Left renal pelvis (tissue), 4 donors: ENCODE results near the gene PTPN3. TPM values are rescaled to one million over a fixed set of nuclear protein-coding genes. Genes with fewer than 3 reads are reported as not detected.

Source experiments
- DNase-seq, 4 donors: peaks; one replicate each; pipeline ENCODE4 v3.0.0-alpha.2; 2013; ENCODE audit warnings: low read depth in 4 of 4, low spot score in 3 of 4
- polyA plus RNA-seq, 4 donors: library from polyadenylated mRNA; unstranded; fragments of 120-200 nt; gene quantifications; one replicate each; pipeline ENCODE4 v1.2.1, GENCODE V29; 2013; ENCODE audit not compliant: insufficient read length in 4 of 4

Gene PTPN3
- polyA plus RNA-seq, 4 donors: 3.2 to 56.4 (median 51.1) TPM

DNA sequence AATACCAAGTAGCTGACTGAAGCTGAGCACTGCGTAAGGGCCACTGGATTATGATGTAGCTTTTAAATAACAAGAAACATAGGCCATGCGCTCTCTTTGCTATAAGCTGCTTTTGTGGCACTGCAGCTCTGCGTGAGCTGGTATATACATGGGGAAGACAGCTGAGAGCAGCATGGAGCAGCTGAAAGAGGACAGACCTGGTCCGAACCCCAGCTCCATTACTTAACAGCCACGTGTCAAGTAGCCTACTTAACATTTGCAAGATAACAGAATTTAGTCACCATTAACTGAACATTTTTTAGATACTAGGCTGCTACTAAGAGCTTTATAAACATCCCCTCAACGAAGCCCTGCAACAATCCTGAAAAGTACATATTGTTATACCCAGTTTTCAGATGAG lies 69.3 kb downstream of the PTPN3 start:
- no peak for DNase-seq

DNA sequence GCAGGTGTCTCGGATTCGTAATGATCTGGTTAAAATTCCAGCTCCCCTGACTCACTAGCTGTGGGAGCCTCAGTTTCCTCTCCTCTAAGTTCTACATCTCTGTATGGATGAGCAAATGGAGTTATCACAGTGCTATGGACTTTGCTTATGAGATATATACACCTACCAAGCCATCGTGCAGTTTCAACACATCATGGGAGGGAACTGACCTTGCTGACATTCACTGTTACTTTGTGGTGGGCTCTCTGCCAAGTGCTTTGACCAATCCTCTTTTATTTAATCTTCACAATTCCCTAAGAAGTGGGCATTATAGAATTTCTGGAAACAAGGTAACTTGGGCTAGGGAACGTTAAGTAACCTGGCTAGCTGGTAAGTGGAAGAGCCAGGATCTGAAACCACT lies 70.2 kb downstream of the PTPN3 start:
- no peak for DNase-seq

- no peak for DNase-seq
Measured at GRCh38 chr9:109426626-109427402, 71.3 kb downstream of the PTPN3 start.

DNA sequence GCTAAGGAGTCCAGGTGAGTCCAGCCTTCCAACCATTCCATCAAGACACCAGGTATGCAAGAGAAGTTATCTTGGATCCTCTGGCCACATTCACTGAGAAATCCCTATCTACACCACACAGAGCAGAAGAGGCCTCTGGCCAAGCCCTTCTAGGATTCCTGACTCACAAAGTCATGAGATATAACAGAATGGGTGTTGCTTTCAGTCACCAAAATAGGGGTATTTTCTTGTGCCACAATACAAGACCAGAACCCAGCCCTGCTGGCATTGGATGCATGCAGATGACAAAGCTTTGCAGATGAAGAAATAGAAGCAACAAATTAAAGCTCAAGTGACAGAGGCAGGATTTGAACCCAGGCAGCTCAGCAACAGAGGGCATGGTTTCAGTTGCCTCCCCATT lies 73.5 kb downstream of the PTPN3 start:
- DNase-seq: no peak

GRCh38 chr9:109423877-109424276 lies 74.2 kb downstream of the PTPN3 start:
- no peak for DNase-seq

- DNase-seq: no peak
Measured at GRCh38 chr9:109422641-109423040, 75.5 kb downstream of the PTPN3 start.

GRCh38 chr9:109421026-109421970 lies 76.8 kb downstream of the PTPN3 start:
- no peak for DNase-seq

DNA sequence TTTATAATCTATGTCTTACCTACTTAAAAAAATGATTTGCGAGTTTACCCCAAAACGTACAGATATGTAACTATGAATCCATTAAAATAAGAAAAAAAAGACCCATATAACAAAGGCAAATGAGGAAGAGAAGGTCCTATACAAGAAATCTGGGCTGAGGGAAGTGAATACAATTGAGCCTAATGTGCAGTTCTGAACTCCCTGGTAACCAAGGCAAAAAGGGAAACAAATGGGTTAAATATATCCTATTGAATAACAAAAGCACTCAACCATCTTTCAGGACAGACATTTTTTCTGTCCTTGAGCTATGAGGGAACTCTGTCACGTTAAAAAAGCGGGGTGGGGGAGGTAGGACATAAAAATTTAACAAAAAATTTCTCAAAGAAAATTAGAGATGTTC lies 78.6 kb downstream of the PTPN3 start:
- no peak for DNase-seq

DNA sequence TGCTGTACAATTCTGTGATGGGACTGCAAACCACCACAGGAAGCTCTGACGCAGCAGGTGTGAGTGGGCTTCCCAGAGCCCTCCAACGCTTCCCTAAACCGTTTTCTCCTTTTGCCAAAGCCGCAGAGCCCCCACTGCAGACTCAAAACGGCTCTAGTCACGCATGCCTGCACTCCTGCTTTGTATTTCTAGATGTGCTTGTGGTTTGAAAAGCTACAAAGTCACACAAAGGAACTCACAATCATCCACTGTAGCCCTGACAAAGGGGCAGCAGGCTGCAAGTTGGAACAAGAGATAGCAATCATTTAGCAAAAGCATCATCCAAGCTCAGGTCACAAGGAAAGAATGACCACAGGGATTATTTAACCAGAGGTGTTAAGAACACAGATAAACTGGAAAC lies 79.3 kb downstream of the PTPN3 start:
- no peak for DNase-seq

- no peak for DNase-seq
Measured at GRCh38 chr9:109417585-109418544, 80.2 kb downstream of the PTPN3 start.

DNA sequence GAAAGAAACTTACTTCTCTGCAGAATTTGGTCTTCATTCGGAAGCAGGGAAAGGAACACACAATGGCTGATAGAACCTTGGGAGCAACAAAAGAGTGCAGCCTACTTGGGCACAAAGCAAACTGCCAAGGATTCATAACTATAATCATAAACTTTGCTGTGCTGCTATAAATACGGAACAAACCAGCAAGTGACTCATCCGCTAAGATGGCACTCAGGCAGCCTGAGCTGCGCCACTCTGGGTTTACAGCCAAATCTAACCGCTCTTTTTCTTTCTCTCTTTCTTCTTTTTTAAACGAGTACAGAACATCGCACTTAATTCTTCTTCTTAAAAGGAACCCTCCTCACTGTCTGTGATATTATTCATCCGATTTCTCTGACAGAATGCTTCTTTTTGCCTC lies 81.1 kb downstream of the PTPN3 start:
- no peak for DNase-seq

- no peak for DNase-seq
Measured at GRCh38 chr9:109416135-109416706, 81.9 kb downstream of the PTPN3 start.

DNA sequence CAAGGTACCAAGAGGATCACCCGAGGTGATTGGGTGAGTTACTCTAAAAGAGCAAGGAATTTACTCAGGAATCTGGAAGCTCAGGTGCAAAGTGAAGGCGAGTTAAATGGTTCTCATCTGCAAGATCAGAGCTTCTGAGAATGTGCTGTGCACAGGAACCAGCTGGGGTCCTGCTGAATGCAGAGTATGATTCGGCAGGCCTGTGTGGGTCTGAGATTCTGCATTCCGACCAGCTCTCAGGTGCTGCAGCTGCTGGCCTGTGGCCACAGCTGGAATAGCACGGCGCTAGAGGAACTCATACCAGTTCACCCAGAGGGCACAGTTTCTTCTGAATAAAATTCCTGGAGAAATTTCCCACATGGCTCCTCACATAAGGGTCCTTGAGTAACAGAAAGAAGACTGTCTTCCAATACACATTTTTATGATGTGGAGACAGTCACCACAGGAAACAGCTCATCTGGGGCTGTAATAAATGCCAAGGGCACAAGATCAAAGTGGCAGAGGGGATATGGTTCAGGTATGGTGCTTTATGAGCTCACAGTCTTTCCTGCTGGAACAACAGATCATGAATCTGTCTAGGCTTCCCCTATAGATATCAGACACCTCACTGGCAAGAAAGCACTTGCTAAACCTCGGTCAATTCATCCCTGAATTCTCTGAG lies 83.9 kb downstream of the PTPN3 start:
- DNase-seq: no peak

- DNase-seq: peak in 1 of 4 donors; percentile 21
Measured at GRCh38 chr9:109411798-109412352, 86.2 kb downstream of the PTPN3 start.

DNA sequence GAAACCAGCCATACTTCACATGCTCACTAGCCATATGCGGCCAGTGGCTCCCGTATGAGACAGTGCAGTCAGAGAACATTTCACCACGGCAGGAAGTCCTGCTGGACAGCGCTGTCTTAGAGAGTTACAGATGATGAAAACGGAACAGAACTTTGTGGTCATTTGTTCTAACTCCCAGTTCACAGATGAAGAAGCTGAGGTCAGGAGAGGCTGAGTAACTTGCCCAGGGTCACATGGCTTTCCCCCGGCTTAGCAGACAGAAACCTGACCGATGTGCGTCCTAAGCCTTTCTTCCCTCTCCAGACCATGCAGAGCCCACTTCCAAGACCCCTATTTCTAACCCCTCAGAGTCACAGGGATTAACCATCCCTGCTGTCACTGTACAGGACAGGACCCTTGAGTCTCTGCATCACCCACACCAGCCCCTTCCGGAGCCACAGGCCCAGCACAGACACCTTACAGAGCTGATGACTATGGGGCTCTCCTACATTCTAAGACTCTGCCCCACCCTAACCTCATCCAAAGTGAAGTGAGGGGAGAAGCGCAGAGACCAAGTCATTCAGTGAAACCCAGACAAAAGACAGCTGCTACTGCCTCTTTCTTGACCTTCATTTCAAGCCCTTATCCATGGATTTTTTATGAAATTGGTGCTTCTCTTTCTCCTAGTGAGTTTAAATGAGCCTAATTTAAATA lies 86.9 kb downstream of the PTPN3 start:
- DNase-seq: no peak

GRCh38 chr9:109409773-109410397 lies 88.2 kb downstream of the PTPN3 start:
- DNase-seq: no peak

GRCh38 chr9:109408759-109409462 lies 89.2 kb downstream of the PTPN3 start:
- DNase-seq: no peak
